ENCODE data around the gene RPL31.

Gene RPL31

DNA sequence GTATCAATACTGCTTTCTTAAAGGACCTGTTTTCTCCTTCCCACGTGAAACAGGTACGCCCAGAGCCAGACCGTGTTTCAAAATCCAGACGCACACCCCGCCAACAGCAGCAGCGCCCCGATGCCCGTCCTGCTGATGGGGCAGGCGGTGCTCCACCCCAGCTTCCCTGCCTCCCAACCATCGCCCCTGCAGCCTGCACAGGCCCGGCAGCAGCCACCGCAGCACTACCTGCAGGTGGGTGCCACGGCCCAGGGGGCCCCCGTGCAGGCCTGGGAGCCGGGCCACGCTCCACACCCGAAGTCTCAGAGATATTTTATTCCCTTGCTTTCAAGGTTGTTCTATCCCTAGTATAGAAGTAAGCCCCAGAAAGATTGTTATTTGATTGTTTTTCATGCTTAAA, 8.8 kb upstream of the RPL31 start:
- no peak for DNase-seq (ENCODE audit: low read depth in 2 of 2)

DNA sequence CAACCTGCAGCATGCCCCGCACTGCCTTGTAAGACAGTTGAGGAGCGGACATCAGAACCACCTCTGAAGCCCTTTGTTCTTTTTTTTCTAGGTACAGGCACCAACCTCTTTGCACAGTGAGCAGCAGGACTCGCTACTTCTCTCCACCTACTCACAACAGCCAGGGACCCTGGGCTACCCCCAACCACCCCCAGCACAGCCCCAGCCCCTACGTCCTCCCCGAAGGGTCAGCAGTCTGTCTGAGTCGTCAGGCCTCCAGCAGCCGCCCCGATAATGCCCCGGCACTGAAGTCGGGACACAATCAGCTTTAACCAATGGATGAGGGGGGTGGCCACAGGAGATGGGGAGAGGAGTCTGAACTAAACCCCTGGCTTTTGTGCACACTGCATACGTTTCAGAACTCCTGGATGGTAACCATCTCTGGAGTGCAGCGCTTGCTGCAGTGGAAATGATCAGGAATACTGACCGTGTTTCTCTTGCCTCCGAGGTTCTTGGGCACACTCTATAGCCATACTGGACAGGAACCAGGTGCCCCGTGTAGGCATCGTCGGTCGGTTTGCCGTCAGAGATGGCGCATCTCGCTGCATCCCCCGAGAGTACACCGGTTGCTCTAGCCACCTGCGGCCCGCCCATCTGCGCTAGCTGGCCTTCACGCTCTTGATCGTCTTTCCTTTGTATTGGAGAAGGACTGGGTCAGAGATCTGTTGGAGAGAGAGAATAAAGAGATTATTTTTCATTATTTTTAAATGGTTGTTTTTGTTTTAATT, 6.6 kb upstream of the RPL31 start:
- DNase-seq (ENCODE audit: low read depth in 2 of 2) = no peak

DNA sequence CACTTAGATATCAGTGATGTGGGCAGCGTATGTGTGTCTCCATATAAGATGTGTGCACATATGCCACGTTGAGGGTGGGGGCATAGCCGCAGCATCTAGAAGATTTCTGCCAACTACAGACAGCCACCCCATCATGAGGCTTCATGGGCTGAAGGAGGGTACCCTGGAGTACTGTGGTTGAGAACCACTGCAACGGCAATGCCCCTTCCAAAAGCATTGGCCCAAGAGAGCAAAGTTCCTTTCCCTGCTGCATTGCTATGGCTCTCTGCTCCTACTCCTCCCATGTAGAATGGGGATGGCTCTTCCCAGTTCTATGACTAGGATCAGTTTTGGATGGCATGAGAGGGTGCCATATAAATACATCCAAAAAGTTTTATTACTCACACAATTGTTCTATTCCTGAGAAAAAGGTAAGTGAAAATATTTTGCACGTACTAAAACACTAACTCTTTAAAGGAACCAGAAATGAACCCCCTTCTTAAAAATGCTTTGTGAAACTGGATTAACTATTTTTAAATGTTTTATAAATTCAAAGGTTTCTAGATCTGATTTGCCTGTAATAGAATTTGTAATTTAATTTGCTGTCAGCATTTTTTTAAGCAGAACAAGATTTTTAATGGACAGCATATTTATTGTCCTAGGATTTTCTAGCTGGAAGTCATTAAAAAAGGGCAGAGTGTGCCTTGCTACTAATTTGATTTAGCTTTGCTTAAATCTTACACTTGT, 4.4 kb upstream of the RPL31 start:
- DNase-seq (ENCODE audit: low read depth in 2 of 2) = no peak

DNA sequence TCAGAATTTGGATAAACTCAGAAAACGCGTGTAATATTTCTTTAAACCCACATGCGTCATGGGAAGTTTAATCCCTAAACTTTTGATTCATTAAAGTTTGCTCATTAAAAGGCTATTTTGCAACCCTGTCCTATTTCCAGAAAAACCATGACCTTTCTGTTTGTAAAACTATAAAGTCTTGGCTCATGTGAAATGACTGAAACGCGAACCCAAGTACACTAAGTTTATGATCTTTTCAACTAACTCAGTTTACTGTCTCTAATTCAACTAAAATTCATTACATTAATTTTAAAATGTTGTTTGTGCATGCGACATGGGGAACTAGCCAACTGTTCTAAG, 3.9 kb upstream of the RPL31 start:
- no peak for DNase-seq (ENCODE audit: low read depth in 2 of 2)

DNA sequence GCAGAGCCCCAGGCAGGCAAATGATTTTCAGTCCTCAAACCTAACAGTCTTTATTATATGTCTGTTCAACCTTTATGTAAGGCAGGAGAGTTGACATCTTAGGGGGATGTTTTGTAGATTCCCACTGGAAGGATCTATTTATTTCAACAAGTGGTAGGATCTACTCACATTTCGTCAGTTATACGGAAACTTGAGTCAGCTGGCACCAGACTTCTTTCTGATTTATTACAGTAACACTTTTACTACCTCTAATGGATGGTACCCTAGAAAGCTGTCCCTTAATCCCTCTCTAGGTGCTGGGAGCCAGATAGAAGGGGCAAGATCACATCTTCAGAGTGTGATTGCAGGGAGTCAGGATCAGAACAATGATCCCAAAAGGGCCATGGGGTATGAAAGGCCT, 2.1 kb upstream of the RPL31 start:
- DNase-seq (ENCODE audit: low read depth in 2 of 2) = no peak

DNA sequence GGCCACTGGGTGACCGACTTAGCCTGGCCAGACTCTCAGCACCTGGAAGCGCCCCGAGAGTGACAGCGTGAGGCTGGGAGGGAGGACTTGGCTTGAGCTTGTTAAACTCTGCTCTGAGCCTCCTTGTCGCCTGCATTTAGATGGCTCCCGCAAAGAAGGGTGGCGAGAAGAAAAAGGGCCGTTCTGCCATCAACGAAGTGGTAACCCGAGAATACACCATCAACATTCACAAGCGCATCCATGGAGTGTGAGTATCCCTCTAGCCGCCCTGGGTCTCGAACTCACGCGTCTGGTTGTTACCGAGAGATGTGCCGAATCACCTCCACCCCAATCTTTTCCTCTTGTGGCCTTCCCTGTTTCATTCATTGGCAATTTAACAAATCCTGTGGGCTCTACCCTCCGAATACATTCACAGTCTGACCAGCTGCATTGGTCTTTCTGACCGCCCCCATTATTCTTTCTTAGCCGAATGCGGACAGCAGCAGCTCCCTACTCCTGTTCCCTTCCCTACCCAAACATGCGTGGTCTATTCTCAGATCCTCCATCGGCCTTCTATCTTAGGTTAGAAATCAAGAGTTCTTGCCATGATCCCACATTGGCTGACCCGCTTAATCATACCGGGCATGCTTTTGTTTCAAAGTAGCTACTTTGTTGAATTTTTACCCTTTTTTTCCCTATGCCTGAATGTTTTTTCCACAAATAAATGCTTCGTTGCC, 631 bp downstream of the RPL31 start:
- no peak for DNase-seq (ENCODE audit: low read depth in 2 of 2)

DNA sequence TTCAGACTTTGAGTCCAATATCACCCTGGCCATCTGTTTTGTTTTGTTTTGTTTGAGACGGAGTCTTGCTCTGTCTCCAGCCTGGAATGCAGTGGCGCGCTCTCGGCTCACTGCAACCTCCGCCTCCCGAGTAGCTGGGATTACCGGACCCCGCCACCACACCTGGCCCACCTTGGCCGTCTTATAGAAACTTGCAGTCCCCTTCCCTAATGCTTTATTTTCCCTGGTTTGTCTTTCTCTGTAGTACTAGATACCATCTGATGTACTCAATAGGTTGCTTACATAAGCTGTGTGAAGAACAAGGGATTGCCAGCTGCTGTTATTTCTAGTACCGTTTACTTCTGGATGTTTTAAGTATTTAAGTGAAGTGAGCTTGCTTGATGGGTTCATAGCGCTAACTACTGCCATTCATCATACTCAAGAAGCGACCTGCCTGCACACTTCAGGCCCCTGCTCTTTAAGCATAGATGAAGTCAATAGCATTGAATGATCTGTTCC, 1.2 kb downstream of the RPL31 start:
- no peak for DNase-seq (ENCODE audit: low read depth in 2 of 2)

DNA sequence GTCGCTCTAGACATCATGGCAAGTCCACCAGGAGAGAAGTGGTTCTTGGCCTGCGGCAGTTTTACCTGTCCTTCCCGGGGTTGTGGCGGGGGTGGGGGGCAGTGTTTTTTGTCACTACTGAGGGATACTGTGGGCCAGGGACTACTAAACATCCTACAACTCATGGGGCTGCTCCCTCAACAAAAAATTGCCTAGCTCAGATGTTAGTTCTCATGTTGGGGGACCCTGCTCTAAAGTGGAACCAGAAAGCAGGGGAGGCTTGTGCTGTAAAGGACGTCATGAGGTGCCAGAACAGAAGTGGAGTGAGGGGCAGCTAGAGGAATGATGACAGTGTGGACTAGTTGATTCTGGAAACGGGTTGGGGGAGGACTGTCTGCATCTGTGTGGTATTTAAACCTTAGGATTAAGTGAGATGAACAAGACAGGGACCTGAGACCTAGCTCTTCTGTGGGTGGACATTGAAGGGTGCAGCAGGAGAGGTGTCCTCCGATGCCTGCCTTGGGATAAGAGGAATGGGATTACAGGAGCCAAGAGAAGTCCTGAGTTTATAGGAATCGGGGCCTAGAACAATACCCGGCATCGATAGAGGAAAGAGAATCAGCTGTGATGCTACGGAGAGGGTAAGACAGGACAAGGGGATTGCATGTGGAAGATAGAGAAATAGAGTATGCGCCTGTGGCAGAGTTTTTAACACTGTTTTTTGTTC, 2.7 kb downstream of the RPL31 start:
- no peak for DNase-seq (ENCODE audit: low read depth in 2 of 2)

DNA sequence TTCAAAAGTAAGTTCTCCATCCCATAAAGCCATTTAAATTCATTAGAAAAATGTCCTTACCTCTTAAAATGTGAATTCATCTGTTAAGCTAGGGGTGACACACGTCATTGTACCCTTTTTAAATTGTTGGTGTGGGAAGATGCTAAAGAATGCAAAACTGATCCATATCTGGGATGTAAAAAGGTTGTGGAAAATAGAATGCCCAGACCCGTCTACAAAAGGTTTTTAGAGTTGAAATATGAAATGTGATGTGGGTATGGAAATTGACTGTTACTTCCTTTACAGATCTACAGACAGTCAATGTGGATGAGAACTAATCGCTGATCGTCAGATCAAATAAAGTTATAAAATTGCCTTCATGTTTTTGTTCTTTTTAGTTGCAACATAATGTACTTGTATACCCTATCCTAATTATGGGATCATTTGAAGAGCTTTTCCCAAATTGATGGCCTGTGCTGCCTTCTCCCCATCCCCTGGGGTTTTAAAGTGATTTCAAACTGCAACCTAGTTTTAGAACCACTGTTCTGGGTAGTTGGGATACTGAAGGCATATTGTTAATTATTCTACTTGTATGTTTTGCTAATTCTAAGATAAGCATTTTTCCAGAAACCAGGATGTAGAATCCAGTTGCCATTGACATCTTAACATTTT, 4.1 kb downstream of the RPL31 start:
- DNase-seq (ENCODE audit: low read depth in 2 of 2) = no peak

DNA sequence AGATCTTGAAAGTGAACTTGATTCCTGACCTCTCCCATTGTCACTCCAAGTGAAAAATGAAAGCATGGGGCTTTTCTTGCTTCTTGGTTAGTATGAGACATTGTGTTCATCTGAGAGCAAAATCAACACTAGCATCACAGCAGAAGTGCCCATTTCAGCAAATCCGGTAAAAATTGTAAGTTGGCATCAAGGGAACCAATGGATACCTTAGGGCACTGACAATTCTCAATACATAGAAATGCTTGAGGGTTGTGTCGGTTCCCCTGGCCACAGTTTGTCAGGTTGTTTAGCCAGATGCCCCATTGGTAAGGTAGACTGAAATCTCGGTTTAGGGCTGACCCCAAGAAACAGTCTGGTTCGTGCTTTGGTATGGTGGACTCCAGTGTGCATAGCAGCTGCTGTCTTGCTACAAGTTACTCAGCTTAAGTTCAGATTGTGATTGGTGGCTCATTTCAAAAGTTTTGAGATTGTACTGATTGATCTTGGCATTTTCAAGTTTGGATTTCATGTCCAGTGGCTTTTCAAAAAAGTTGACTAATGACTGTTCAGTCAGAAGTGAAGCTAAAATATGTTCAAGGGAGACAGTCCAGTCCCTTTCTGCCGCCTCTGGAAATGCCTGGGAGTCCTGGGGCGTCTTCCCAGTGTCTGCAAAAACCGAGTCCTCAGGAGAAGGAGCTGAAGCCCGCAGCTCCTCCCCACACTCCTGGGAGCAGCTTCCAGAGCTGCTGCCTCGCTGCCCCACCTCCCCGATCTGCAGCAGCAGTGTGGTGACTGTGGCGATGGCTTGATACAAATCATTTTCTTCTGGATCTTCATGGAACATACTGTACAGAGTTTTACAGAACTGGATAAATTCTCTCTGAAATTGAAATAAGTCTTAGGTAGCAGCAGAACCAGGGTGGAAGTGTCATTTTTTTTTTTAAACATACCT, 5.6 kb downstream of the RPL31 start:
- no peak for DNase-seq (ENCODE audit: low read depth in 2 of 2)

DNA sequence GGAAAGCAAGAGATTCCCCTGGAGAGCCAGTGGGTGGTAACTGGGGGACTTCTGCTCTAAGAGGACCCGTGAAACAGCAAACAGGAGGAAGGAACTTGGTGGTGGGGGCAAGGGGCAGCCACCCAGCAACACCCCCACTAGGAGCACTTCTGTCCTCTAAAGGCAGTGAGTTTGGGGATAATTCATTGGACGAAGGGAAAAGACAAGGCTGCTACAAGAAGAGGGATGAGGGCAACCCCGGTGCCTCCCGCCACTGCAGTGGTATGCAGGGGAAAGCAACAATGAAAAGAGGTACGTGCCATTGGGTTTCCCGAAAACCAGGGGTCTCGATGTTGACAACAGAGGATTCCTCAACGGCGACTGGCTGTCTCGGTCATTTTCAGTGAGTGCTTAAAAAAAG, 9.1 kb downstream of the RPL31 start:
- DNase-seq (ENCODE audit: low read depth in 2 of 2) = no peak

DNA sequence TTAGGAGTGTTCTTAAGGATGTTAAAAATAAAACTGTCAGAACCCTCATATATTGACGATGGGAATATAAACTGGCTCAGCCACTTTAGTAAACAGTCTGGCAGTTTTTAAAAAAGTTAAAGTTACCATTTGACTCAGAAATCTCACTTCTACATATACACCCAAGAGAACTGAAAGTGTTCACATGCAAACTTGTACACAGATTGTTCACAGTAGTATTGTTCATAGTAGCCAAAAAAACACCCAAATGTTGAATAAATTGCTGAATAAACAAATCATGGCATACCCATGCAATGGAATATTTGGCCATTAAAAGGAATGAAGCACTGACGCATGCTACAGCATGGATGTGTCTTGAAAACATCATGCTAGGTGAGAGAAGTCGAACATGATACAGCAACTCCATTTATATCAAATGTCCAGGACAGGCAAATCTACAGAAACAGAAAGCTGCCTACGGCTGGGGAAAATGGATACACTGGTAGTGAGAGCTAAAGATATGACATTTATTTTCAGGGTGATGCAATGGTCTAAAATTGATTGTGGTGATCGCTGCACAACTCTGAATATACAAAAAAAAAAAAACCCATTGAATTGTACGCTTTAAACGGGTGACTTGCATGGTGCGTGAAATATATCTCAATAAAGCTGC, 10.1 kb downstream of the RPL31 start:
- DNase-seq (ENCODE audit: low read depth in 2 of 2) = no peak

DNA sequence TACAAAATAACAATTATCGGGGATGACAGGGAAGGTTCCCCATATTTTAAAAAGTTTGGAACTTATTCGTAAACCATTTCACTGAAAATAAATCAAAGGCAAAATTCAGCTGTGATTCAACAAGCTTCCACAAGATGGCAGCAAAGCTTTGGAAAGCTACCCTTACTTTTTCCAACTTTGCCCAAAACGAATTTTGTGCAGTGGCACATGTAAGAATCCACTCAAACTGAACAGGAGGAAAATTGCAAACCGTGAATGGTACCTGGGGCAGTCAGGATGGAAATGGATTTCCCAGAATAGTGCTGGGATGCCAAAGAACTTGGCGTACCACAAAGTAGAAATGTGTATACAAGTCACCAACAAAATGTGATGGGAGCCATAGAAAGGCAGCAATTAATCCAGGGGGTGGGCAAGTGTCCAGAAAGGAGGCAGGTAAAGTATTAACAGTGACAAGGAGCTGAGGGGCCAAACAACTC, 10.7 kb downstream of the RPL31 start:
- no peak for DNase-seq (ENCODE audit: low read depth in 2 of 2)

DNA sequence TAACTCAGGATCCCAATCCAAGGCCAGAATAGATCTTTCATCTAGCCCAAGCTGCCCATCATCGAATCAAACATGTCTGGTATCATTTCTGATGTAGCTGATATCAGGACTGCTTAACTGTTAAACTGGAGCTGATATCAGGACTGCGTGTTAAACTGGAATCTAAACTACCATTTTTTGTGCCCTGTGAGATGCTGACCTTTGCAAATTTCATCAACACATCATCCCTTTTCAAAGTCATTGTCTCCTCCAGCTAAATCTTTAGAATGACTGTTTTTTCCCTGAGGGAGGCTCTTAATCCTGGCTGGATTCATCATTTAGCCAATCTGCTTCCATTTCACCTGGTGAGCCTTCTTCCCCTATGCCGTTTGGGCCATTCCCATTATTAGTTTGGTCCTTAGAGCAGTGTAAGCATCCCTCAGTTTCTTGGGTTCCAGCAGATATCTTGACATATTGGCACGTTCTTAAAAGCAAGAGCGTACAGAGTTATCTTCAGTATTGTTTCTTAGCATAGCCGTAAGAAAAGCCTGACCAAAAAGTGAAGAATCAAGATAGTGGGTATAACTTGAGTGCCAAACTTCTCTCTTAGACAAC, 12.3 kb downstream of the RPL31 start:
- DNase-seq (ENCODE audit: low read depth in 2 of 2) = no peak

DNA sequence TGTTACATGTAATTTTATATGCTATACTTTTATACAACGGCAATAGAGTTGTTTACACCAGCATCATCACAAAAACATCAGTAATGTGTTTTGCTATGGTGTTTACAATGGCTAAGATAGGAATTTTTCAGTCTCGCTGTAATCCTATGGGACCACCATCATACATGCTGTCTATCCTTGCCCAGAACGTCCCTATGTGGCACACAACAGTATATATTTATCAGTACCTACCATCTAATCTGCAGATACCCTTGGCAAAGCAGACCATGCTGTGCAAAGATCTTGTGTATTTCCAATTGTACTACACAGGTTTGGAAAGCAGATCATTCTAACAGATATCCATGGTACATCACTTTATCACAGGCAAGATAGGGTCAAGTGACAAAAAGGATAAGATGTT, 15.3 kb downstream of the RPL31 start:
- no peak for DNase-seq (ENCODE audit: low read depth in 2 of 2)

DNA sequence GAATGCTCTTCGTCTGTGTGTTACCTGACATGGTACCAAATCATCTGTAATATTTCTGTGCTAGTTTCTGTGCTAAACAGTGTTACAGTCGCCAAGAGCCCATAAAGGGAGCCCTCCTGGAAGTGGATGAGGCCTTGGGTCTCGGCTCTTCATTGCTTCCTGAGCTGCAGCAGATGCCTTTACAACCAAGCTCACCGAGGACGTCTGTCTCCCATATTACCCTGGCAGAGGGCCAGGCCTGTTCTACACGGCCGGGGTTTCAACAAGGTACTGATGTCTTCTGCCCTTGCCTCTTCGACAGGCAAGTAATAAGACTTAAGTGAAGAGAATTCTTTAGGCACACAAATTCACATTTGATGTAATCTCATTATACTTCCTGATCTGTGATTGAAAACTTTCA, 16.8 kb downstream of the RPL31 start:
- DNase-seq (ENCODE audit: low read depth in 2 of 2) = no peak

DNA sequence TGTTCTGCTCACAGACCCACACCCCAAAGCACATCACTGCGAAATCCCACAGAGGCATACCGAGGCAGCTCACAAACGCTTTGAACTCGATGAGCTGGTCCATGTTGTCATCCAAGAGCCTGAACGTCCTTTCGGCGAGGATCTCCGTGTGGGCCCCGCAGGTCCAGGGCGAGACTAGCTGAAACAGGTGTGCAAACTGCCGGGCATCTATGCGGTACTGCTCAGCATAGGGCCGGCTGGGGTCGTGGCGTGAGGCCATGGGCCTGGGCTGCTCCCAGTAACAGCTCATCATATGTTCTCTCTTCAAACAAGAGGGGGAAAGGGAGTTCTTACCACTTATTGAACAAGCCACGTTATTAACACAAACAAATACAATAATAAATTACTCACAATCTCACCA, 20.1 kb downstream of the RPL31 start:
- DNase-seq (ENCODE audit: low read depth in 2 of 2) = no peak

DNA sequence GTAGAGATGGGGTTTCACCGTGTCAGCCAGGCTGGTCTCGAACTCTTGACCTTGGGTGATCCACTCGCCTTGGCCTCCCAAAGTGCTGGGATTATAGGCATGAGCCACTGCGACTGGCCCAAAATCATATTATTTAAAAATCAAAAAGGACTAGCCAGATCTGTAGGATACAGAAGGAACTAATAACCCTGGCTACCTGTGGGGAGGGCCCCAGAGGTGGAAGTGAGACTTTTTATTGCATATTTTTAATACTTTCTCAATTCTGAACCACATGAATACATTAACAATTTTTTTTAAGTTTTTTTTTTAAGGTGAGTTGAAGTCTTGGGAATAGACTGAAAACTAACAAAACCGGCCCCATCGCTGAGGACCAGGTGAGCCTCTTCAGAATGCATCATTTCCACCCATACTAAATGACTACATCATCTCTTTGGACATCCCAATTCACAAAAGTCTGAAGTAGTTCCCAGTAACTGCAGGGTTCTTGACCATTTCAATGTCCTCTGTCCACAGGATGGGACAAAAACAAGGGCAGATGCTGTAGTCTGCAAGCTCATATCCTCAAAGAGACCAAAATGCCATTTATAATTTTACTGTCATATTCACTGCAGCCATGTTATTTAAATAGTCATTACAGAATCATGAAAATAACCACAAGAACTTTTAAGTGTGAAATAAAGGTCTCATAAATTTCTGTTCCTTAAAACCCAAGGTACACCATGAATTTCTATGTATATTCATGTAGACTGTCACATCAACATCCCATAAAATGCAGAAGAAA, 21.4 kb downstream of the RPL31 start:
- DNase-seq (ENCODE audit: low read depth in 2 of 2) = no peak

DNA sequence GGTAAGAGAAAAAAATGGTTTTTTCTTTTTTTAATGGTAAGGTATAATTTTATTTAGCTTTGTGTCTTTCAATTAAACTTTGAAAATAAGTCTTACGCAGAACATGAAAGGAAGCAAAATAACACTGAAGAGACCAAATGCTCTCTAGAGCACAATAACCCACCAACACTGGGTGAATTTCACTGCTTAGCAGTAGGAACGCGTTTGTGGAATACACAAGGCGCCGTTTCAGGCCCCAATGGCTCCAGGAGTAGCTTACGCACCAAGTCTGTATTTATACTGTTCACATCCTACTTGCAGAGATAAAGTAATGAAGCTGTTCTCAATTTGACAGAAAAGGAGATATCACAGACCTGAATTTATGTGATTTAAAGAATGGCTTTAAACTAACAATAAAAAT, 23.5 kb downstream of the RPL31 start:
- DNase-seq (ENCODE audit: low read depth in 2 of 2) = no peak
